ENCODE data around the gene CD84.

Gene CD84

DNA sequence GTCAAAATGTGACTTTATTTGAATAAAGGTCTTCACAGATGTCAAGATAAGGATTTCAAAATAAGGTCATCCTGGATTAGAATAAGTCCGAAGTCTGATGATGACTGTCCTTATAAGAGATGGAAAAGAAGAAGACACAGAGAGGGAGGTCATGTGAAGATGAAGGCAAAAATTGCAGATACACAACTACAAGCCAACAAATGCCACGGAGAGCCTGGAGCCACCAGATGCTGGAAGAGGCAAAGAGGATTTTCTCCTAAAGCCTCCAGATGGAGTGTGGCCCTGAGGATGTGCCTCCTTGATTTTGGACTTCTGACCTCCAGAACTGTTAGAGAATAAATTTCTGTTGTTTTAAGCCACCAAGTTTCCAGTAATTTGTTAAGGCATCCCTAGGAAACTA lies 36.4 kb upstream of the CD84 start:
- TF ChIP-seq, protein P1, sequence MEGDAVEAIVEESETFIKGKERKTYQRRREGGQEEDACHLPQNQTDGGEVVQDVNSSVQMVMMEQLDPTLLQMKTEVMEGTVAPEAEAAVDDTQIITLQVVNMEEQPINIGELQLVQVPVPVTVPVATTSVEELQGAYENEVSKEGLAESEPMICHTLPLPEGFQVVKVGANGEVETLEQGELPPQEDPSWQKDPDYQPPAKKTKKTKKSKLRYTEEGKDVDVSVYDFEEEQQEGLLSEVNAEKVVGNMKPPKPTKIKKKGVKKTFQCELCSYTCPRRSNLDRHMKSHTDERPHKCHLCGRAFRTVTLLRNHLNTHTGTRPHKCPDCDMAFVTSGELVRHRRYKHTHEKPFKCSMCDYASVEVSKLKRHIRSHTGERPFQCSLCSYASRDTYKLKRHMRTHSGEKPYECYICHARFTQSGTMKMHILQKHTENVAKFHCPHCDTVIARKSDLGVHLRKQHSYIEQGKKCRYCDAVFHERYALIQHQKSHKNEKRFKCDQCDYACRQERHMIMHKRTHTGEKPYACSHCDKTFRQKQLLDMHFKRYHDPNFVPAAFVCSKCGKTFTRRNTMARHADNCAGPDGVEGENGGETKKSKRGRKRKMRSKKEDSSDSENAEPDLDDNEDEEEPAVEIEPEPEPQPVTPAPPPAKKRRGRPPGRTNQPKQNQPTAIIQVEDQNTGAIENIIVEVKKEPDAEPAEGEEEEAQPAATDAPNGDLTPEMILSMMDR (IDR thresholded peaks at IDR 0.05; ENCODE audit: low read depth, low read length, missing control alignments): no peak
- Histone ChIP-seq H3K4me3 (ENCODE audit: low read depth, low read length) (no peak overlapping the region), H3K27me3 (replicated peaks) (peaks cover 2% of the 10 kb centered on the region), H3K27ac (no peak overlapping the region), H3K36me3 (replicated peaks) (no peaks in the 10 kb centered on the region)
- in situ Hi-C loops (cut with HindIII; ENCODE audit: low pct_ligation_motif_present, low sequenced_read_pairs): no loop called here
- no peak for DNase-seq

DNA sequence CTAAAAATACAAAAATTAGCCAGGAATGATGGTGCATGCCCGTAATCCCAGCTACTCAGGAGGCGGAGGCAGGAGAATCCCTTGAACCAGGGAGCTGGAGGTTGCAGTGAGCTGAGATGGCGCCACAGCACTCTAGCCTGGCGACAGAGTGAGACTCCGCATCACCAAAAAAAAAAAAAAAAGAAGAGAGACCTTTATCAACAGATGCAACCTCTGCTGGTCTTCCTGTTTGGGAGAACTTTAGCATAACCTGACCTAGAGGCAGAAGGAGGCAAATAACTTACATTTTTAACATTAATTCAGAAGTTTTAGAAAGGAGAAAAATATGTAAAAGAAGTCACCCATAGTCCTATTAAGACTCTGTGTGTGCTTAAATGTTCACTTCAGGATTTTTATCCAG lies 35.1 kb upstream of the CD84 start:
- H3K27ac ChIP-seq: no peak overlapping the region
- no peak overlapping the region for H3K4me3 ChIP-seq (ENCODE audit: low read depth, low read length)
- H3K36me3 ChIP-seq (replicated peaks): no peaks in the 10 kb centered on the region
- no peak for DNase-seq
- H3K27me3 ChIP-seq (replicated peaks): peaks cover 7% of the 10 kb centered on the region
- TF ChIP-seq, protein P1 (IDR thresholded peaks at IDR 0.05; ENCODE audit: low read depth, low read length, missing control alignments): no peak
- in situ Hi-C loops (cut with HindIII; ENCODE audit: low pct_ligation_motif_present, low sequenced_read_pairs): no loop called here

DNA sequence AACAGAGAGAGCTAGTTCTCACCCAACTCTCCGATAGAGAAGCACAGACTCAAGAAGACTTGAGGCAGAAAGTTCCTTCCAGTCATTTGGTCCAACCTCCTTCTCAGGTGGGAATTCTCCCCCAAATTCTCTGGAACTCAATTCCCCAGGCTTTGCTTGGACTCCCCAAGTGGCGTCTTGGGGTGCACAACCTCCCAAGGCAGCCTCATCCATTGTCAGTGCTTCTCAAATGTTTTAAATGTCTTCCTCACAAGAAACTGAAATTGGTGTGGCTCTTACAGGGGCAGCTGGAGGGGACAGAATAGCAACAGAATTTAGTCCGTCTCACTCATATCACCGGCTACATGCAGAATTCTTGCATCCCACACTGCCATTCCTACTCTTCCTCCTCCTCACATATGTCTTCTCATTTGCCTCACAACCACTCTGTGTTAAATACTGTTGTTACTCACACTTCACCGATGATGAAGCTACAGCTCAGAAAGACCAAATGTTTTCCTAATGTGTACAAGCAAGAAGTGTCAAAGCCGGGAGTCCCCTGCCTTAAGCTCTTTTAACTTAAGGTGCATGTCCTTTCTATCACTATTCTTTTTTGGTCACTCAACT lies 33.4 kb upstream of the CD84 start:
- Histone ChIP-seq H3K27me3 (replicated peaks) (peaks cover 10% of the 10 kb centered on the region), H3K27ac (no peak overlapping the region), H3K36me3 (replicated peaks) (no peaks in the 10 kb centered on the region), H3K4me3 (ENCODE audit: low read depth, low read length) (no peak overlapping the region)
- TF ChIP-seq, protein P1 (IDR thresholded peaks at IDR 0.05; ENCODE audit: low read depth, low read length, missing control alignments): no peak
- in situ Hi-C loops (cut with HindIII; ENCODE audit: low pct_ligation_motif_present, low sequenced_read_pairs): no loop called here
- no peak for DNase-seq

DNA sequence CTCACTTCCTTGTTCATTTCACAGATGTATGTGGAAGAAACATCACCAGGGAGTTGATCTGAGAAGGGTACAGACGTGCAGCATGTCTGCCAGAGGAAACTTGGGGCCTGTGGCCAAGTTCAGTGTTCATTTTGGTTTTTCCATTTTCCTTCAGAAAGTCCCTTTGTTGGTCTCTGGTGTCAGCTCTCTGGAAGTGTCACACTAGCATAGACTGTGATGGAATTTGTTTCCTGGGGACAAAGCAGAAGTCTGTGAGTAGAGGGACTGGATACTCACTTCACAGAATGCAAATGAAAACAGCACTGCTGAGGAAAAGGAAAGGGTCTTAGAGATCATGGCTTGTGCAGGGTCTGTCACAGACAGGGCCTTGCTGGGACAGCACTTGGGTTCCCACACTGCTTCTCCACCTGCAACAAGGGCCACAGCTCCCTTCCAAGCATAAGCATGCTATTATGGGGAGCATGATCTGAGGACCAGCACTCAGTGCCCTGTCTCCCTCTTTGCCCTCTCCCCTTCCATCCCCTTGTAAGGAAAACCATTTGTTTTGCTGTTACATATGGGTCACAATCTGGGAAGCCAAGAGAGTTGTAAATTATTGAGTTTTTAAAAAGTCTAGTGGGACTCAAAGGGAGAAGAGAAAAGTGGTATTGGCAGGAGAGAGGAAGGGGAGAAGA lies 31.4 kb upstream of the CD84 start:
- Histone ChIP-seq H3K36me3 (replicated peaks) (no peaks in the 10 kb centered on the region), H3K27ac (no peak overlapping the region), H3K4me3 (ENCODE audit: low read depth, low read length) (no peak overlapping the region), H3K27me3 (replicated peaks) (peaks cover 10% of the 10 kb centered on the region)
- DNase-seq: no peak
- TF ChIP-seq, protein P1 (IDR thresholded peaks at IDR 0.05; ENCODE audit: low read depth, low read length, missing control alignments): no peak
- in situ Hi-C loops (cut with HindIII; ENCODE audit: low pct_ligation_motif_present, low sequenced_read_pairs): no loop called here

DNA sequence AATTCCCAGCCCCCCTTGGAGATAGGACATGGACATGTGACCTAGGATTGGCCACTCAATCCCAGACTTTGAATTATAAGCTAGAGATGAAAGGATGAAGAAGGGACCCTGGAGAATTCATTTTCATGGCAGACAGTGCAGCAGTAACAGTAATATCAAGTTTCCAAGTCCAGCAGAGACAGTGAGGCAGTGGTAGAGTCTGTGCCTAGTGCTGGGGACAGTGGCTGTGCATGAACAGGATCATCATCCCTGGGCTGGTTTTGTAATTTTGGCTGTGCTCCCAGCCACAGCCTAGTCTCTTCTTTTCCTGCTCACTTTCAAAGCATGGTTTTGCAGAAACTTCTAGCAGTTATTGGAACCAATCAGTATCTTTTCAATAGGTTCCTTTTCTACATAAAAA lies 29.6 kb upstream of the CD84 start:
- H3K36me3 ChIP-seq (replicated peaks): no peaks in the 10 kb centered on the region
- no peak overlapping the region for H3K27ac ChIP-seq
- no peak overlapping the region for H3K4me3 ChIP-seq (ENCODE audit: low read depth, low read length)
- TF ChIP-seq, protein P1 (IDR thresholded peaks at IDR 0.05; ENCODE audit: low read depth, low read length, missing control alignments): no peak
- no peak for DNase-seq
- in situ Hi-C loops (cut with HindIII; ENCODE audit: low pct_ligation_motif_present, low sequenced_read_pairs): no loop called here
- H3K27me3 ChIP-seq (replicated peaks): peaks cover 10% of the 10 kb centered on the region

DNA sequence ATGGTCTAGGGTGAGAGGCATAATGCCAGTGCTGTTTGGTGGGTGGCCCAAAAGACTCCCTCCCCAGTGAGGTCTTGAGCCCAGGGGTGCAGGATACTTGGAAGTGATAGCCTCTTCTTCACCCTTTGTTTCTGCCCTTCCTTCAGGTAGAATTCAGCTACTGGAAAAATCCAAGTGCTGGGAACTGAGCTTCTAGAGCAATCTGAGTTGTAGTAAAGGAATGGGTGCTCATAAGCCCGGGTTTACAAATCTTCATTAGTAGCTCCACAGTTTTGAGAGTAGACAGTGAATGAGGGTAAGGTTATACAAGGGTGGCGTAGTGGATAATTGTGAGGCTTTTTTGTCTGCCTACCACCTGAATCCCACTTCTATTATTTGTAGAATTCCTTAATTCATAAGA lies 29.2 kb upstream of the CD84 start:
- no peak for DNase-seq
- no peak overlapping the region for H3K27ac ChIP-seq
- H3K4me3 ChIP-seq (ENCODE audit: low read depth, low read length): no peak overlapping the region
- peaks cover 10% of the 10 kb centered on the region for H3K27me3 ChIP-seq (replicated peaks)
- in situ Hi-C loops (cut with HindIII; ENCODE audit: low pct_ligation_motif_present, low sequenced_read_pairs): no loop called here
- TF ChIP-seq, protein P1 (IDR thresholded peaks at IDR 0.05; ENCODE audit: low read depth, low read length, missing control alignments): no peak
- H3K36me3 ChIP-seq (replicated peaks): no peaks in the 10 kb centered on the region

Measured in brain microvascular endothelial cell (primary cell).